Measurements from ENCODE around the gene TMEM82.

TMEM82 gene

DNA sequence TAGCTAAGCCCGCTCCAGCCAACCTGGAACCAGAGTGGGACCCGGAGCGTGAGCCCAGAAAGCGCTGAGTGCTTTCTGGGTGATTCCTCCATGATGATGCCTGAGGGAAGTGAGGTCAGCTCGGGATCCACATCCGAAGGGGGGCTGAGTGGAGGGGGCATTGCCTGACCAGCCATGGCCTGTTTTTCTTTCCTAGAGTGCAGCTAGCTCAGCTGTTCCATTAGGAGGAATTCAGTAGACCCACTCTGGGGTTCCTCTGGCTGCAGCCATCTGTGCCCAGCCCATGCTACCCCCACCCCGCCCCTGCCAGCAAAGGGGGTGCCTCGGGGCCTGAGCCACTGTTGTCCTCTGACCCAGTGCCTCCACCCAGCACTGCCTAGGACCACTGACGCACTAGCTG lies 15.8 kb upstream of the TMEM82 start:
- no peak overlapping the region for H3K4me3 ChIP-seq (replicated peaks; ENCODE audit: low read depth, low read length)
- TF ChIP-seq, protein P1, sequence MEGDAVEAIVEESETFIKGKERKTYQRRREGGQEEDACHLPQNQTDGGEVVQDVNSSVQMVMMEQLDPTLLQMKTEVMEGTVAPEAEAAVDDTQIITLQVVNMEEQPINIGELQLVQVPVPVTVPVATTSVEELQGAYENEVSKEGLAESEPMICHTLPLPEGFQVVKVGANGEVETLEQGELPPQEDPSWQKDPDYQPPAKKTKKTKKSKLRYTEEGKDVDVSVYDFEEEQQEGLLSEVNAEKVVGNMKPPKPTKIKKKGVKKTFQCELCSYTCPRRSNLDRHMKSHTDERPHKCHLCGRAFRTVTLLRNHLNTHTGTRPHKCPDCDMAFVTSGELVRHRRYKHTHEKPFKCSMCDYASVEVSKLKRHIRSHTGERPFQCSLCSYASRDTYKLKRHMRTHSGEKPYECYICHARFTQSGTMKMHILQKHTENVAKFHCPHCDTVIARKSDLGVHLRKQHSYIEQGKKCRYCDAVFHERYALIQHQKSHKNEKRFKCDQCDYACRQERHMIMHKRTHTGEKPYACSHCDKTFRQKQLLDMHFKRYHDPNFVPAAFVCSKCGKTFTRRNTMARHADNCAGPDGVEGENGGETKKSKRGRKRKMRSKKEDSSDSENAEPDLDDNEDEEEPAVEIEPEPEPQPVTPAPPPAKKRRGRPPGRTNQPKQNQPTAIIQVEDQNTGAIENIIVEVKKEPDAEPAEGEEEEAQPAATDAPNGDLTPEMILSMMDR (IDR thresholded peaks at IDR 0.05; ENCODE audit: low read length, missing control alignments): no peak
- DNase-seq (ENCODE audit: low read depth): no peak

- TF ChIP-seq, protein P1 (IDR thresholded peaks at IDR 0.05; ENCODE audit: low read length, missing control alignments): no peak
- DNase-seq (ENCODE audit: low read depth): no peak
- H3K4me3 ChIP-seq (replicated peaks; ENCODE audit: low read depth, low read length): no peak overlapping the region
Measured at GRCh38 chr1:15727021-15727420, 15.3 kb upstream of the TMEM82 start.

GRCh38 chr1:15727424-15727823 lies 14.9 kb upstream of the TMEM82 start:
- TF ChIP-seq, protein P1 (IDR thresholded peaks at IDR 0.05; ENCODE audit: low read length, missing control alignments): no peak

GRCh38 chr1:15727866-15728534 lies 14.3 kb upstream of the TMEM82 start:
- TF ChIP-seq, protein P1 (IDR thresholded peaks at IDR 0.05; ENCODE audit: low read length, missing control alignments): no peak
- no peak for DNase-seq (ENCODE audit: low read depth)
- H3K4me3 ChIP-seq (replicated peaks; ENCODE audit: low read depth, low read length): no peak overlapping the region

More at GRCh38 chr1:15727424-15727823, 14.9 kb upstream of the TMEM82 start:
- no peak for DNase-seq (ENCODE audit: low read depth)
- H3K4me3 ChIP-seq (replicated peaks; ENCODE audit: low read depth, low read length): no peak overlapping the region

GRCh38 chr1:15728937-15729657 lies 13.2 kb upstream of the TMEM82 start:
- H3K4me3 ChIP-seq (replicated peaks; ENCODE audit: low read depth, low read length): no peak overlapping the region
- no peak for DNase-seq (ENCODE audit: low read depth)
- TF ChIP-seq, protein P1 (IDR thresholded peaks at IDR 0.05; ENCODE audit: low read length, missing control alignments): no peak

GRCh38 chr1:15730423-15730822 lies 11.9 kb upstream of the TMEM82 start:
- no peak for DNase-seq (ENCODE audit: low read depth)
- no peak overlapping the region for H3K4me3 ChIP-seq (replicated peaks; ENCODE audit: low read depth, low read length)
- TF ChIP-seq, protein P1 (IDR thresholded peaks at IDR 0.05; ENCODE audit: low read length, missing control alignments): no peak
